RKO (cell line): ENCODE results near the gene ATRAID.

ENCODE experiments used
- DNase-seq: peaks from one replicate; pipeline ENCODE4 v3.0.0-alpha.2; 2016; ENCODE audit warnings: low spot score

ATRAID gene

GRCh38 chr2:27220091-27220490 lies 8.2 kb downstream of the ATRAID start:
- DNase-seq = no peak

- no peak for DNase-seq
Observed at GRCh38 chr2:27221166-27221565, 9.3 kb downstream of the ATRAID start.

GRCh38 chr2:27222407-27222806 lies 10.6 kb downstream of the ATRAID start:
- no peak for DNase-seq

GRCh38 chr2:27223416-27223815 lies 11.6 kb downstream of the ATRAID start:
- DNase-seq = no peak

- DNase-seq = no peak
Observed at GRCh38 chr2:27225526-27225925, 13.7 kb downstream of the ATRAID start.

GRCh38 chr2:27227501-27227900 lies 15.7 kb downstream of the ATRAID start:
- DNase-seq = no peak

- DNase-seq = no peak
Observed at GRCh38 chr2:27231921-27232320, 20.1 kb downstream of the ATRAID start.

- no peak for DNase-seq
Observed at GRCh38 chr2:27233341-27233740, 21.5 kb downstream of the ATRAID start.

- DNase-seq = no peak
Observed at GRCh38 chr2:27236136-27236535, 24.3 kb downstream of the ATRAID start.

GRCh38 chr2:27236626-27237025 lies 24.8 kb downstream of the ATRAID start:
- DNase-seq = no peak

GRCh38 chr2:27237341-27237945 lies 25.6 kb downstream of the ATRAID start:
- DNase-seq = no peak

- no peak for DNase-seq
Observed at GRCh38 chr2:27238976-27239375, 27.1 kb downstream of the ATRAID start.

GRCh38 chr2:27240406-27240805 lies 28.6 kb downstream of the ATRAID start:
- no peak for DNase-seq

- DNase-seq = no peak
Observed at GRCh38 chr2:27241761-27242613, 30.1 kb downstream of the ATRAID start.

- DNase-seq = no peak
Observed at GRCh38 chr2:27242614-27242951, 30.7 kb downstream of the ATRAID start.

- no peak for DNase-seq
Observed at GRCh38 chr2:27243391-27244130, 31.7 kb downstream of the ATRAID start.

- no peak for DNase-seq
Observed at GRCh38 chr2:27245116-27245515, 33.3 kb downstream of the ATRAID start.

- DNase-seq = no peak
Observed at GRCh38 chr2:27245626-27246025, 33.8 kb downstream of the ATRAID start.

GRCh38 chr2:27247893-27248292 lies 36.1 kb downstream of the ATRAID start:
- DNase-seq = no peak

GRCh38 chr2:27249159-27249890 lies 37.5 kb downstream of the ATRAID start:
- no peak for DNase-seq

- no peak for DNase-seq
Observed at GRCh38 chr2:27249891-27250651, 38.2 kb downstream of the ATRAID start.
